Activated B cell treated with CpG ODN at 0.5 μM for 24 hours (primary cell): ENCODE results near the gene ONECUT2. TPM values are rescaled to one million over a fixed set of nuclear protein-coding genes. Genes with fewer than 3 reads are reported as not detected.

ENCODE experiments used
- ATAC-seq: fragments of 200-7000 bp; cut with Tn5 transposase; one replicate; pipeline ENCODE4 v1.10.0; 2021; ENCODE audit warnings: low read depth, mild to moderate bottlenecking, moderate library complexity
- CTCF ChIA-PET: fragments of 350-600 bp; sonication (Branson Sonifier 250); formaldehyde crosslinking; loops from one replicate; lab custom pipeline; 2021; ENCODE audit warnings: antibody characterized with exemption; lab: Charles Lee
- POLR2A ChIA-PET: fragments of 350-600 bp; sonication (Branson Sonifier 250); formaldehyde crosslinking; loops from one replicate; lab custom pipeline; 2021; ENCODE audit warnings: antibody characterized with exemption; lab: Charles Lee
- DNase-seq: peaks from one replicate; pipeline ENCODE4 v3.0.0; 2022
- H3K27ac Mint-ChIP-seq: one replicate; pipeline ENCODE4 v1.8.0; 2020; ENCODE audit warnings: mixed read lengths
- H3K27me3 Mint-ChIP-seq: one replicate; pipeline ENCODE4 v1.8.0; 2021; ENCODE audit warnings: mixed read lengths
- H3K36me3 Mint-ChIP-seq: one replicate; pipeline ENCODE4 v1.8.0; 2021; ENCODE audit warnings: low read depth, mixed read lengths
- H3K4me1 Mint-ChIP-seq: one replicate; pipeline ENCODE4 v1.8.0; 2021; ENCODE audit warnings: mixed read lengths
- H3K4me3 Mint-ChIP-seq: one replicate; pipeline ENCODE4 v1.8.0; 2020; ENCODE audit warnings: mild to moderate bottlenecking, mixed read lengths
- H3K9me3 Mint-ChIP-seq: one replicate; pipeline ENCODE4 v1.8.0; 2020; ENCODE audit warnings: mixed read lengths
- intact Hi-C: fragments of 100-400 bp; cut with micrococcal nuclease; formaldehyde crosslinking; loops from one replicate; pipeline ENCODE4 v1.15.1; 2024
- total RNA-seq: library from RNA; stranded (reverse); gene quantifications from 2 replicates; pipeline ENCODE4 v1.2.3, GENCODE V29; 2022
- TF ChIP-seq, protein P1 (sequence below): fragments of 200-600 bp; IDR thresholded peaks from one replicate; pipeline ENCODE4 v1.8.0; 2022; ENCODE audit warnings: antibody characterized with exemption, mild to moderate bottlenecking

ONECUT2 gene
- total RNA-seq, 1 donor from 2014 or later = not detected

GRCh38 chr18:57466307-57466706, 31.1 kb downstream of the ONECUT2 start:
- H3K9me3 Mint-ChIP-seq = no peaks in the 10 kb centered on the region

DNA sequence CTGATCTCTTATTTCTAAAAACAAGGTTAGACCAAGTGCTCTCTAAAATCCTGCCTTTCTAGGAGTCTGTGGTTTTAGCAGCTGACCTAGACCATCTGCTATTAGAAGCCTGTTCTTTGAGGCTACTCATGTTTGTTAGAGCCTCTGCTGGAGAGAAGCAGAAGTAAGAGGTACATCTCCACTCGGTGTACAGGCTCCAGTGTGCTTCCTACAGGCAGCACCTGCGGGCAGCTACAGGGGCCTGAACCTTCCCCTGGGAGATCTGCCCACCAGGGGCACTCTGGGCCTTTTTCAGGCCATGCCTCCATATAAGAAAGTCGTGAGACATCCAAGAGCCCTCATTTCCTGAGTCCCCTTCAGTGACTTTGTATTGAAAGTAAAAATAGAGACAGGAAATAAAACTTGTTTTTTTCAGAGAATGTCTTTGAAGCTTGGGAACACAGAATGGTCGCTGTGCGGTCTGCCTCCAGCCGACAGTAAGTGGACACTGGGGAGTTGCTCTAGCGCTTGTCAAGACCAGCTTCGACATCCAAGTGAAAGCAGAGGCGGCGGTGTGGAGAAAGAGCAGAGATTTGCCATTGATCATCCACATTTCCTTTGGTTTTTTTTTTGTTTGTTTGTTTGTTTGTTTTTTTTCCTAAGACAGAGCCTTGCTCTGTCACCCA, 31.7 kb downstream of the ONECUT2 start:
- Mint-ChIP-seq H3K36me3 (no peaks in the 10 kb centered on the region), H3K4me3 (no peak overlapping the region), H3K27me3 (peaks cover 22% of the 10 kb centered on the region), H3K9me3 (no peaks in the 10 kb centered on the region), H3K27ac (no peak overlapping the region), H3K4me1 (no peaks in the 10 kb centered on the region)
- ChIA-PET CTCF (no interaction called here), POLR2A (no interaction called here)
- DNase-seq (no peak), ATAC-seq (no peak)
- intact Hi-C loops = no loop called here
- TF ChIP-seq, protein P1, sequence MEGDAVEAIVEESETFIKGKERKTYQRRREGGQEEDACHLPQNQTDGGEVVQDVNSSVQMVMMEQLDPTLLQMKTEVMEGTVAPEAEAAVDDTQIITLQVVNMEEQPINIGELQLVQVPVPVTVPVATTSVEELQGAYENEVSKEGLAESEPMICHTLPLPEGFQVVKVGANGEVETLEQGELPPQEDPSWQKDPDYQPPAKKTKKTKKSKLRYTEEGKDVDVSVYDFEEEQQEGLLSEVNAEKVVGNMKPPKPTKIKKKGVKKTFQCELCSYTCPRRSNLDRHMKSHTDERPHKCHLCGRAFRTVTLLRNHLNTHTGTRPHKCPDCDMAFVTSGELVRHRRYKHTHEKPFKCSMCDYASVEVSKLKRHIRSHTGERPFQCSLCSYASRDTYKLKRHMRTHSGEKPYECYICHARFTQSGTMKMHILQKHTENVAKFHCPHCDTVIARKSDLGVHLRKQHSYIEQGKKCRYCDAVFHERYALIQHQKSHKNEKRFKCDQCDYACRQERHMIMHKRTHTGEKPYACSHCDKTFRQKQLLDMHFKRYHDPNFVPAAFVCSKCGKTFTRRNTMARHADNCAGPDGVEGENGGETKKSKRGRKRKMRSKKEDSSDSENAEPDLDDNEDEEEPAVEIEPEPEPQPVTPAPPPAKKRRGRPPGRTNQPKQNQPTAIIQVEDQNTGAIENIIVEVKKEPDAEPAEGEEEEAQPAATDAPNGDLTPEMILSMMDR = no peak

More at GRCh38 chr18:57466307-57466706, 31.1 kb downstream of the ONECUT2 start:
- ATAC-seq (no peak), DNase-seq (no peak)
- H3K27ac Mint-ChIP-seq = no peak overlapping the region
- CTCF ChIA-PET = no interaction called here
- H3K36me3 Mint-ChIP-seq = no peaks in the 10 kb centered on the region
- POLR2A ChIA-PET = no interaction called here
- H3K27me3 Mint-ChIP-seq = peaks cover 22% of the 10 kb centered on the region
- intact Hi-C loops = no loop called here
- H3K4me1 Mint-ChIP-seq = no peaks in the 10 kb centered on the region
- no peak overlapping the region for H3K4me3 Mint-ChIP-seq
- TF ChIP-seq, protein P1 = no peak

DNA sequence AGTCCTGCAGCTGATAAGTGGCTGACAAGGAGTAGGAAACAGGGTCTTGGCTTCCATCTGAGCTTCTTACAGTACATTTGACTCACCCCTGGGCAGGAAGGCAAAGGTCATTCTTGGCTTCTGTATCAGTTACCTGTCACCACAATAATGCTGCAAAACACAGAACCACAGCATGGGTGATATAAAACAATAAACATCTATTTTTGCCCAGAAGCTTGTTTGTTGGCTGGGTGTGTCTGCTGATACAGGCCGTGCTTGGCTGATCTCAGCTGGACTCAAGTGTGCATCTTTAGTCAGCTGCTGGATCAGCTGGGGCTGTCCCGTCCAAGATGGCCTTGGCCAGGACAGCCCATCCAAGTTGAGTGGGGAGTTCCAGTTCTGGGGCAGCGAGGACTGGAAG, 34.7 kb downstream of the ONECUT2 start:
- peaks cover 17% of the 10 kb centered on the region for H3K27me3 Mint-ChIP-seq
- intact Hi-C loops = no loop called here
- no peaks in the 10 kb centered on the region for H3K9me3 Mint-ChIP-seq
- POLR2A ChIA-PET = no interaction called here
- ATAC-seq = no peak
- CTCF ChIA-PET = no interaction called here
- H3K36me3 Mint-ChIP-seq = no peaks in the 10 kb centered on the region
- TF ChIP-seq, protein P1 = no peak
- no peaks in the 10 kb centered on the region for H3K4me1 Mint-ChIP-seq
- H3K27ac Mint-ChIP-seq = no peak overlapping the region
- H3K4me3 Mint-ChIP-seq = no peak overlapping the region
- no peak for DNase-seq

- Mint-ChIP-seq H3K36me3 (no peaks in the 10 kb centered on the region), H3K9me3 (no peaks in the 10 kb centered on the region), H3K27me3 (peaks cover 13% of the 10 kb centered on the region), H3K4me3 (no peak overlapping the region), H3K27ac (no peak overlapping the region), H3K4me1 (peaks cover 7% of the 10 kb centered on the region)
- CTCF ChIA-PET = no interaction called here
- TF ChIP-seq, protein P1 = no peak
- no peak for DNase-seq
- intact Hi-C loops = no loop called here
- POLR2A ChIA-PET = no interaction called here
- no peak for ATAC-seq
These were observed 40.2 kb downstream of the ONECUT2 start for GRCh38 chr18:57475408-57475807.

- TF ChIP-seq, protein P1 = no peak
- peaks cover 13% of the 10 kb centered on the region for H3K27me3 Mint-ChIP-seq
- no peak for DNase-seq
- no peak overlapping the region for H3K27ac Mint-ChIP-seq
- ChIA-PET POLR2A (no interaction called here), CTCF (no interaction called here)
- ATAC-seq = no peak
- intact Hi-C loops = no loop called here
- no peak overlapping the region for H3K4me3 Mint-ChIP-seq
- no peaks in the 10 kb centered on the region for H3K9me3 Mint-ChIP-seq
- H3K36me3 Mint-ChIP-seq = no peaks in the 10 kb centered on the region
- peaks cover 7% of the 10 kb centered on the region for H3K4me1 Mint-ChIP-seq
These were observed 40.7 kb downstream of the ONECUT2 start for GRCh38 chr18:57475903-57476302.
